ENCODE results near the gene SCN3B.

Gene SCN3B

DNA sequence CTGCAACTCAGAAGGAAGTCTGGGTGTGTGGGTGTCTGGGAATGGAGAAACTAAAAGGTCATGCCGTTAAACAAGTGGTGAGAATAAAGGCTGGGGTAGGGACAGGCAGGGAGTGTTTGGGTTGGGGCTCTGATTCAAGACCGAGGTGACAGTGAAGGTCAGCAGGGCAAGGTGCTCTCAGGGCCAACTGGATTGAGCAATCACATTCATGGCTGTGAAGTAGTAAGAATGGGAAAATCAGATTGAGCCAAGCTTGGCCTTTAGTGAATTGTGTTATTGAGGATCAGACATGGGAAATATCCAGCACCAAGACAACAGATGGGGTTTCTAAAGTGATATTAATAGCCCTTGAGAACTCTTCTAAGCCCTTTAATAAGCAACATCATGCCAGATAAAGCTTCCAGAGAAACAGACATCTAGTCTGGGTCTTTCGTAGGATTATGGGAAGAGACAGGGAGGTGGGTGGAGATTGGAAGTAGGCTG, 24.3 kb downstream of the SCN3B start:
- H3K9me3 Mint-ChIP-seq: no peaks in the 10 kb centered on the region
- DNase-seq: no peak
- H3K36me3 Mint-ChIP-seq (ENCODE audit: low read depth): peaks cover 5% of the 10 kb centered on the region
- H3K4me1 Mint-ChIP-seq: peaks cover 20% of the 10 kb centered on the region
- TF ChIP-seq, protein P1, sequence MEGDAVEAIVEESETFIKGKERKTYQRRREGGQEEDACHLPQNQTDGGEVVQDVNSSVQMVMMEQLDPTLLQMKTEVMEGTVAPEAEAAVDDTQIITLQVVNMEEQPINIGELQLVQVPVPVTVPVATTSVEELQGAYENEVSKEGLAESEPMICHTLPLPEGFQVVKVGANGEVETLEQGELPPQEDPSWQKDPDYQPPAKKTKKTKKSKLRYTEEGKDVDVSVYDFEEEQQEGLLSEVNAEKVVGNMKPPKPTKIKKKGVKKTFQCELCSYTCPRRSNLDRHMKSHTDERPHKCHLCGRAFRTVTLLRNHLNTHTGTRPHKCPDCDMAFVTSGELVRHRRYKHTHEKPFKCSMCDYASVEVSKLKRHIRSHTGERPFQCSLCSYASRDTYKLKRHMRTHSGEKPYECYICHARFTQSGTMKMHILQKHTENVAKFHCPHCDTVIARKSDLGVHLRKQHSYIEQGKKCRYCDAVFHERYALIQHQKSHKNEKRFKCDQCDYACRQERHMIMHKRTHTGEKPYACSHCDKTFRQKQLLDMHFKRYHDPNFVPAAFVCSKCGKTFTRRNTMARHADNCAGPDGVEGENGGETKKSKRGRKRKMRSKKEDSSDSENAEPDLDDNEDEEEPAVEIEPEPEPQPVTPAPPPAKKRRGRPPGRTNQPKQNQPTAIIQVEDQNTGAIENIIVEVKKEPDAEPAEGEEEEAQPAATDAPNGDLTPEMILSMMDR (IDR thresholded peaks at IDR 0.05): no peak
- H3K27me3 Mint-ChIP-seq (ENCODE audit: low read depth, poor library complexity): peaks cover 13% of the 10 kb centered on the region
- H3K4me3 Mint-ChIP-seq: no peak overlapping the region
- peak overlapping the region; percentile 84 for H3K27ac Mint-ChIP-seq

DNA sequence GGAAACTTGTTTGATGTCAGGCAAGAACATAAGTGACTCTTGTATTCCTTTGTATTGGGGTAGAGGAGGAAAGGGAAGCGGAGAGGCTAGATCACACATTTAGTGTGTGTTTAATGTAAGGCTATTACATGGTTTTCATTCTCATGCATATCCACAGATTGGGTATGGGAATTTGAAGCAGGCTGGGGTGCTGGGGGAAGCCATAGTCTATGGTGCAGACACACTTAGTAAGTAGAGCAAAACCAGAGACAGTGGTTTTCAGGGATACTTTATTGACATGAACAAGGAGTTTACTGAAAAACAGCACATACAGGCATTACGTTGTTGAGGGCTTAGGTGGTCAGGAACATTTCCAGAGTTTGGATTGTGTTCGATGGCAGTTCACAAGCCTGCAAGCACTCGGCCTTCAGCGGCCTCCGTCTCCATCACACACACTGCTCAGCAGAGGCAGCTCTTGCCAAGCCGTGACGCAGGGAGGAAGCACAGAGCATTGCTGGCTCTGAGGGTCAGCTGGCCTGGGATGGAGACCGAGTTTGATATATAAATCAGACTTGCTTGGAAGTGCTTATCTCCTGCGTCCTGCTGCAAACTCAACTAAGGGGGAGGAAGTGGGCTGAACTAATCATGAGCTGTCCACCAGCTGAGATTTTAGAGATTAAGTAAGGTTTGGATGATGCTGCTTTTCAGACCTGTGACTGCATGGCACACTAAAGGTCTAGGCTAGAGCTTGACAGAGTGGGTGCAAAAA, 25.3 kb downstream of the SCN3B start:
- Mint-ChIP-seq H3K36me3 (ENCODE audit: low read depth) (peaks cover 9% of the 10 kb centered on the region), H3K9me3 (no peaks in the 10 kb centered on the region), H3K4me3 (no peak overlapping the region), H3K27me3 (ENCODE audit: low read depth, poor library complexity) (peaks cover 13% of the 10 kb centered on the region), H3K27ac (peak overlapping the region; percentile 14), H3K4me1 (peaks cover 20% of the 10 kb centered on the region)
- TF ChIP-seq, protein P1 (IDR thresholded peaks at IDR 0.05): no peak
- DNase-seq: no peak

DNA sequence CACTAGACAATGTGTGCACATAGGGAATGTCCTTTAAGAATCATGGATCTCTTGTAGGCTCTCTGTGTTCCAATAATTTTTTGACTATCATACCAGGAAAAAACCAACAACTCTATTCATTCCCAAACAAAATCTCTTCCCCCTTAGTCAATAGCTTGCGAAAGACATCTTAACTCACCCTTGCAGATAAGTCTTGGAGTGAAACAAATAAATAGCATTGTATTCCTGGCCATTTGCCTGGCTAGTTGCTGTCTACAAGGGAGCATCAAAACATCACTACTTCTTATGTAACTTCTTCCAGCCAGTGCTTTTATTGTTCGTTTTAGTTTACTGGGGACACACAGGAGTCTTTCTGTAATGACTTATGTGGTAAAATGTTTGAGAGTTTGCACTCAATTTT, 29.4 kb downstream of the SCN3B start:
- peaks cover under 1% of the 10 kb centered on the region for H3K27me3 Mint-ChIP-seq (ENCODE audit: low read depth, poor library complexity)
- TF ChIP-seq, protein P1 (IDR thresholded peaks at IDR 0.05): no peak

DNA sequence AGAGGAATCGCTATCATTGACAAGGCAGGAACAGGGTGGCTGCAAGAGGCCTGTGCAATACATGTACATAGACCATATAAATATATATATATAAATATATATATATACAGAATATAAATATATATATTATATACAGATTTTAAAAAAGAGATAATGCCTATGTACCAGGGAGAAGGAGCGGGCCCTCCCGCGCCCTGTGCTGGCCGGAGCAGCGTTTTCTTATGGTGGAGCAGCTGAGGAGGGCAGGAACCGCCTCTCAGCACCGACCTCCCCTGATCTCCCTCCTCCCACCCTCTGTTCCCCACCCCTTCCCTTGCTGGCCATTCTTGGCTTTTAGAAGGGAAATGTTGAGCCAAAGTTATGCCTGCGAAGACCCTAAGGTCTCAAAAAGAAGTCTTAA, 31.8 kb downstream of the SCN3B start:
- H3K4me1 Mint-ChIP-seq: no peaks in the 10 kb centered on the region
- H3K27me3 Mint-ChIP-seq (ENCODE audit: low read depth, poor library complexity): peaks cover 4% of the 10 kb centered on the region
- TF ChIP-seq, protein P1 (IDR thresholded peaks at IDR 0.05): no peak
- H3K4me3 Mint-ChIP-seq: no peak overlapping the region
- H3K27ac Mint-ChIP-seq: no peak overlapping the region
- H3K36me3 Mint-ChIP-seq (ENCODE audit: low read depth): peaks cover 47% of the 10 kb centered on the region
- DNase-seq: no peak
- no peaks in the 10 kb centered on the region for H3K9me3 Mint-ChIP-seq

More for the DNA sequence above, 29.4 kb downstream of the SCN3B start:
- no peaks in the 10 kb centered on the region for H3K9me3 Mint-ChIP-seq
- no peak overlapping the region for H3K27ac Mint-ChIP-seq
- H3K4me1 Mint-ChIP-seq: peaks cover 15% of the 10 kb centered on the region
- H3K36me3 Mint-ChIP-seq (ENCODE audit: low read depth): peaks cover 27% of the 10 kb centered on the region
- no peak overlapping the region for H3K4me3 Mint-ChIP-seq
- no peak for DNase-seq

DNA sequence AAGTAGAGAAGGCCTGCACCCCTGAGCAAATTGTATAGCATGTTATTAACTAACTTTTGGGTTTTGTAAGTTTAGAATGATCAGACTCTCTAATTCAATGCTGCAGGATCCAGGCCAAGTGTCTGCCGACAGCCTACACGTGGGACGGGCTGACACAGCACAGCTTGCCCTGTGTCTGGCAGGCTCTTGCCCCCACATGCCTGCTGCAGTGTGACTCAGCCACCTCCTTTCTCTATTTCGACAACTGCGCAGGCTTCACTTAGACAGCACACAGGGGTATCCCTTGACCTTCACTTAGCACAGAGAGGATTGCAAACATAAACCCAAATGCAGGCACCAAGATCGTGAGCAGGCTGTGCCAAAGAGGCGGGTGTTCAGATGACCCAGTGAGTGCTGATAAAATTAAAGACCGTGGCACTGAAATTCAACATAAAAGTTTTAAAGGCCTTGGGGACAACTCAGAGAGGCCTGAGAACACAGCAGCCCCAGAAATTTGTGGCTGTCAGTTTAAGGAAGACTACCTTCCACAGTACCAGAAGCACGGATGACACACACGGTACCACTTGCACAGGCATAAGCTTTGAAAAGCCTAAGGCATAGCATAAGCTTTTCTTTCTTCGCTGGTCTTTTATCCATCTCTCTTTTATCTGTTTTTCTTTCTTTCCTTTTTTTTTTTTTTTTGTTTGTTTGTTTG, 37.8 kb downstream of the SCN3B start:
- Mint-ChIP-seq H3K9me3 (no peaks in the 10 kb centered on the region), H3K36me3 (ENCODE audit: low read depth) (peaks cover 50% of the 10 kb centered on the region), H3K27me3 (ENCODE audit: low read depth, poor library complexity) (peaks cover 9% of the 10 kb centered on the region), H3K27ac (peak overlapping the region; percentile 58), H3K4me3 (no peak overlapping the region), H3K4me1 (no peaks in the 10 kb centered on the region)
- TF ChIP-seq, protein P1 (IDR thresholded peaks at IDR 0.05): no peak
- no peak for DNase-seq

Data from nephron progenitor cell (in vitro differentiated cells).